ENCODE data around the gene PMPCA. TPM values are rescaled to one million over a fixed set of nuclear protein-coding genes. Genes with fewer than 3 reads are reported as not detected.

Gene PMPCA
- total and polyA plus RNA-seq, 2 of the 13 experiments (the other 11 are each of a cell fraction or from before 2014, with no cell fraction given), result 70.2 to 88.4 TPM

GRCh38 chr9:136439481-136440408 lies 29.3 kb downstream of the PMPCA start, which contains the start of gene INPP5E (continued):
- 0 out of 2 replicates have a peak, but pooled peaks have one; percentile 32 for TF ChIP-seq ZBTB2 (CRISPR knock-in tag; IDR thresholded peaks at IDR 0.05; ENCODE audit: low read depth)
- TF ChIP-seq TCF7L2 (IDR thresholded peaks at IDR 0.05; ENCODE audit: low read depth, low read length), result no peak
- TF ChIP-seq PHB2 (IDR thresholded peaks at IDR 0.05; ENCODE audit: partially characterized antibody), result no peak
- TF ChIP-seq RBAK (CRISPR knock-in tag; IDR thresholded peaks at IDR 0.05), result no peak
- no peak for TF ChIP-seq PHF20 (CRISPR knock-in tag; IDR thresholded peaks at IDR 0.05)
- TF ChIP-seq ZNF121 (CRISPR knock-in tag; IDR thresholded peaks at IDR 0.05), result no peak
- no peak for TF ChIP-seq ZNF281 (CRISPR knock-in tag; IDR thresholded peaks at IDR 0.05; ENCODE audit: borderline replicate concordance)
- peak; percentile 49; the same call in 1 of the 2 replicates for TF ChIP-seq ZNF749 (CRISPR knock-in tag; IDR thresholded peaks at IDR 0.05; ENCODE audit: borderline replicate concordance)
- no peak; the same call in 1 of the 2 replicates for TF ChIP-seq ELF1 (CRISPR knock-in tag; IDR thresholded peaks at IDR 0.05)
- TF ChIP-seq ZNF430 (CRISPR knock-in tag; IDR thresholded peaks at IDR 0.05), result 0 out of 2 replicates have a peak, but pooled peaks have one; percentile 23
- TF ChIP-seq KAT8 (CRISPR knock-in tag; IDR thresholded peaks at IDR 0.05), result no peak
- TF ChIP-seq THAP8 (CRISPR knock-in tag; IDR thresholded peaks at IDR 0.05; ENCODE audit: borderline replicate concordance), result 0 out of 2 replicates have a peak, but pooled peaks have one; percentile 26
- TF ChIP-seq, protein P1, sequence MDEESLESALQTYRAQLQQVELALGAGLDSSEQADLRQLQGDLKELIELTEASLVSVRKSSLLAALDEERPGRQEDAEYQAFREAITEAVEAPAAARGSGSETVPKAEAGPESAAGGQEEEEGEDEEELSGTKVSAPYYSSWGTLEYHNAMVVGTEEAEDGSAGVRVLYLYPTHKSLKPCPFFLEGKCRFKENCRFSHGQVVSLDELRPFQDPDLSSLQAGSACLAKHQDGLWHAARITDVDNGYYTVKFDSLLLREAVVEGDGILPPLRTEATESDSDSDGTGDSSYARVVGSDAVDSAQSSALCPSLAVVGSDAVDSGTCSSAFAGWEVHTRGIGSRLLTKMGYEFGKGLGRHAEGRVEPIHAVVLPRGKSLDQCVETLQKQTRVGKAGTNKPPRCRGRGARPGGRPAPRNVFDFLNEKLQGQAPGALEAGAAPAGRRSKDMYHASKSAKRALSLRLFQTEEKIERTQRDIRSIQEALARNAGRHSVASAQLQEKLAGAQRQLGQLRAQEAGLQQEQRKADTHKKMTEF (CRISPR knock-in tag; IDR thresholded peaks at IDR 0.05), result no peak
- TF ChIP-seq, protein P2, sequence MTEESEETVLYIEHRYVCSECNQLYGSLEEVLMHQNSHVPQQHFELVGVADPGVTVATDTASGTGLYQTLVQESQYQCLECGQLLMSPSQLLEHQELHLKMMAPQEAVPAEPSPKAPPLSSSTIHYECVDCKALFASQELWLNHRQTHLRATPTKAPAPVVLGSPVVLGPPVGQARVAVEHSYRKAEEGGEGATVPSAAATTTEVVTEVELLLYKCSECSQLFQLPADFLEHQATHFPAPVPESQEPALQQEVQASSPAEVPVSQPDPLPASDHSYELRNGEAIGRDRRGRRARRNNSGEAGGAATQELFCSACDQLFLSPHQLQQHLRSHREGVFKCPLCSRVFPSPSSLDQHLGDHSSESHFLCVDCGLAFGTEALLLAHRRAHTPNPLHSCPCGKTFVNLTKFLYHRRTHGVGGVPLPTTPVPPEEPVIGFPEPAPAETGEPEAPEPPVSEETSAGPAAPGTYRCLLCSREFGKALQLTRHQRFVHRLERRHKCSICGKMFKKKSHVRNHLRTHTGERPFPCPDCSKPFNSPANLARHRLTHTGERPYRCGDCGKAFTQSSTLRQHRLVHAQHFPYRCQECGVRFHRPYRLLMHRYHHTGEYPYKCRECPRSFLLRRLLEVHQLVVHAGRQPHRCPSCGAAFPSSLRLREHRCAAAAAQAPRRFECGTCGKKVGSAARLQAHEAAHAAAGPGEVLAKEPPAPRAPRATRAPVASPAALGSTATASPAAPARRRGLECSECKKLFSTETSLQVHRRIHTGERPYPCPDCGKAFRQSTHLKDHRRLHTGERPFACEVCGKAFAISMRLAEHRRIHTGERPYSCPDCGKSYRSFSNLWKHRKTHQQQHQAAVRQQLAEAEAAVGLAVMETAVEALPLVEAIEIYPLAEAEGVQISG (CRISPR knock-in tag; IDR thresholded peaks at IDR 0.05), result peak; percentile 99
- no peak for TF ChIP-seq ZNF577 (CRISPR knock-in tag; IDR thresholded peaks at IDR 0.05; ENCODE audit: borderline replicate concordance, low read depth)
- TF ChIP-seq ZNF382 (CRISPR knock-in tag; IDR thresholded peaks at IDR 0.05; ENCODE audit: borderline replicate concordance), result no peak
- 0 out of 2 replicates have a peak, but pooled peaks have one; percentile 6 for TF ChIP-seq BORCS8-MEF2B (CRISPR knock-in tag; IDR thresholded peaks at IDR 0.05)
- TF ChIP-seq ZNF674 (CRISPR knock-in tag; IDR thresholded peaks at IDR 0.05; ENCODE audit: low read depth), result no peak
- no peak for TF ChIP-seq ZNF264 (CRISPR knock-in tag; IDR thresholded peaks at IDR 0.05)

Measured in HepG2 (cell line).